ENCODE measurements around the gene CNTROB. TPM values are rescaled to one million over a fixed set of nuclear protein-coding genes. Genes with fewer than 3 reads are reported as not detected.

Gene CNTROB
- total and polyA plus RNA-seq, 10 of the 15 experiments (the other 5 are each of a cell fraction or from before 2014, with no cell fraction given) = 2.0 to 36.2 (median 28.2) TPM

GRCh38 chr17:7911116-7911515 lies 20.9 kb upstream of the CNTROB start (continued):
- no peak for TF ChIP-seq CHD4 (IDR thresholded peaks at IDR 0.05)
- TF ChIP-seq SUZ12 (IDR thresholded peaks at IDR 0.05; ENCODE audit: unreplicated experiment) = no peak
- TF ChIP-seq ZNF384 (IDR thresholded peaks at IDR 0.05; ENCODE audit: borderline replicate concordance, low read depth, low read length) = no peak

- H3K4me3 ChIP-seq = no peak overlapping the region
- H3K79me2 ChIP-seq (ENCODE audit: control insufficient read depth, insufficient read depth, low read length) = no peaks in the 10 kb centered on the region
- no peak overlapping the region for H2AFZ ChIP-seq (ENCODE audit: control insufficient read depth, low read depth, low read length)
- H4K20me1 ChIP-seq (ENCODE audit: control insufficient read depth, insufficient read depth) = no peaks in the 10 kb centered on the region
- intact Hi-C loops (cut with micrococcal nuclease; ENCODE audit: unreplicated experiment) = loop anchor here (1.0 to 2.0 kb wide), 3 partner anchors 77 to 144 kb away; no protein-coding TSS in a partner anchor
- H3K27me3 ChIP-seq (replicated peaks in 1 of 2; ENCODE audit: control insufficient read depth in 2 of 2, insufficient read depth in 2 of 2, low read length in 1 of 2) = no peaks in the 10 kb centered on the region
- ATAC-seq (peak; percentile 65), DNase-seq (ENCODE audit: low read depth, low spot score) (peak; percentile 43), FAIRE-seq (peak; percentile 86)
- H3K27ac ChIP-seq (ENCODE audit: control insufficient read depth, insufficient read depth) = no peak overlapping the region
- peaks cover 16% of the 10 kb centered on the region in 2 experiments for H3K36me3 ChIP-seq (ENCODE audit: control insufficient read depth in 2 of 2, insufficient read depth in 2 of 2, low read length in 1 of 2)
- RAD21 ChIA-PET (ENCODE audit: unreplicated experiment) = interaction anchor here (0.6 to 6.4 kb wide), 14 partner anchors 19 to 206 kb away, joined by 3 to 75 read pairs (median 4); partner anchors contain the start of genes CNTROB and TRAPPC1
- peaks cover 10% of the 10 kb centered on the region for H3K4me1 ChIP-seq (ENCODE audit: control insufficient read depth, insufficient read depth, low read length)
- WGBS (ENCODE audit: insufficient coverage, insufficient replicate concordance, low lambda C conversion rate, missing lambda C conversion rate) = 0% methylated on average over 2 of the region's 3 CpGs
- BruUV-seq (replicated peaks) = no TSS peak
- no peak overlapping the region for H3K9ac ChIP-seq (ENCODE audit: control insufficient read depth, insufficient read depth, low read length)
- in situ Hi-C loops (cut with MboI) = loop anchor here (5.0 kb wide), 2 partner anchors 74 to 129 kb away; no protein-coding TSS in a partner anchor
- SMC1A ChIA-PET (ENCODE audit: uncharacterized antibody, unreplicated experiment) = interaction anchor here (0.6 to 3.1 kb wide), 22 partner anchors 20 to 246 kb away, joined by 3 to 39 read pairs (median 4); partner anchors contain the start of gene NAA38
- H3K4me2 ChIP-seq (ENCODE audit: control insufficient read depth, insufficient read depth) = no peak overlapping the region
- H3K9me3 ChIP-seq (replicated peaks; ENCODE audit: control insufficient read depth, insufficient read depth, low read length) = no peaks in the 10 kb centered on the region
- CTCF ChIA-PET = interaction anchor here (0.6 to 8.2 kb wide), 23 partner anchors 9 to 170 kb away, joined by 3 to 79 read pairs (median 4); partner anchors contain the start of genes CNTROB, CYB5D1, NAA38 and TRAPPC1
- POLR2A ChIA-PET = interaction anchor here (0.6 to 1.2 kb wide), 6 partner anchors 19 to 543 kb away, joined by 3 to 4 read pairs (median 3); partner anchors contain the start of genes CNTROB and TRAPPC1
- TF ChIP-seq YBX1 (IDR thresholded peaks at IDR 0.05) = no peak
- TF ChIP-seq ATF2 (IDR thresholded peaks at IDR 0.05; ENCODE audit: low read length) = 0 out of 2 replicates have a peak, but pooled peaks have one; percentile 37
- peak; percentile 82 to 87 (median 87) for TF ChIP-seq CTCF (IDR thresholded peaks at IDR 0.05 in 2 of 3, conservative IDR thresholded peaks at IDR 0.05 in 1 of 3; ENCODE audit: control insufficient read depth in 2 of 3, extremely low read depth in 1 of 3, insufficient read depth in 1 of 3, low read depth in 3 of 3, low read length in 3 of 3)
- peak; percentile 93 for TF ChIP-seq SMC3 (IDR thresholded peaks at IDR 0.05; ENCODE audit: borderline replicate concordance, low read length)
- TF ChIP-seq CHD1 (IDR thresholded peaks at IDR 0.05; ENCODE audit: low read depth, low read length) = no peak
- peak; percentile 56; the same call in 1 of the 2 replicates for TF ChIP-seq YY1 (IDR thresholded peaks at IDR 0.05; ENCODE audit: low read depth, low read length)
- no peak for TF ChIP-seq NR2C2 (IDR thresholded peaks at IDR 0.05; ENCODE audit: borderline replicate concordance, control insufficient read depth, insufficient read length, low read depth)
- TF ChIP-seq BHLHE40 (IDR thresholded peaks at IDR 0.05; ENCODE audit: borderline replicate concordance in 1 of 2, low read depth in 2 of 2, low read length in 1 of 2) = 0 out of 4 replicates have a peak, but pooled peaks of 1 of the 2 experiments have one; percentile 17
- no peak for TF ChIP-seq BCLAF1 (IDR thresholded peaks at IDR 0.05)
- no peak for TF ChIP-seq ZSCAN29 (IDR thresholded peaks at IDR 0.05)
- TF ChIP-seq RAD21 (IDR thresholded peaks at IDR 0.05; ENCODE audit: insufficient read depth, low read depth, low read length) = peak; percentile 98
- no peak for TF ChIP-seq SIX5 (IDR thresholded peaks at IDR 0.05; ENCODE audit: low read depth, low read length, severe bottlenecking)
Observed at GRCh38 chr17:7912927-7913524, 19.0 kb upstream of the CNTROB start.
